CD4-positive, alpha-beta T cell treated with Interferon gamma for 1 hour (primary cell): ENCODE results near the gene RAI14.

Source experiments
- DNase-seq: peaks from one replicate; pipeline ENCODE4 v3.0.0-alpha.2; 2020

RAI14 gene

GRCh38 chr5:34656001-34656699 lies at the start of gene RAI14:
Gene RAI14 (plus strand): TSS chr5:34656328. CDS start chr5:34686920, 30,592 bp downstream.
- no peak for DNase-seq

- no peak for DNase-seq
Observed at GRCh38 chr5:34608368-34608767, 47.8 kb upstream of the RAI14 start.

- DNase-seq: no peak
Observed at GRCh38 chr5:34608859-34609648, 47.1 kb upstream of the RAI14 start.

GRCh38 chr5:34609951-34610441 lies 46.1 kb upstream of the RAI14 start:
- DNase-seq: no peak

- no peak for DNase-seq
Observed at GRCh38 chr5:34610546-34610945, 45.6 kb upstream of the RAI14 start.

GRCh38 chr5:34611464-34612415 lies 44.4 kb upstream of the RAI14 start:
- no peak for DNase-seq

- DNase-seq: no peak
Observed at GRCh38 chr5:34616651-34617050, 39.5 kb upstream of the RAI14 start.

- DNase-seq: no peak
Observed at GRCh38 chr5:34618371-34619065, 37.6 kb upstream of the RAI14 start.

- no peak for DNase-seq
Observed at GRCh38 chr5:34620185-34620584, 35.9 kb upstream of the RAI14 start.

GRCh38 chr5:34621277-34622097 lies 34.6 kb upstream of the RAI14 start:
- no peak for DNase-seq

GRCh38 chr5:34622098-34622400 lies 34.1 kb upstream of the RAI14 start:
- DNase-seq: no peak

GRCh38 chr5:34624691-34625090 lies 31.4 kb upstream of the RAI14 start:
- DNase-seq: no peak

GRCh38 chr5:34625246-34625645 lies 30.9 kb upstream of the RAI14 start:
- DNase-seq: no peak

GRCh38 chr5:34626036-34626435 lies 30.1 kb upstream of the RAI14 start:
- DNase-seq: no peak

GRCh38 chr5:34626751-34627150 lies 29.4 kb upstream of the RAI14 start:
- no peak for DNase-seq

- no peak for DNase-seq
Observed at GRCh38 chr5:34627794-34628193, 28.3 kb upstream of the RAI14 start.

- DNase-seq: no peak
Observed at GRCh38 chr5:34628373-34628772, 27.8 kb upstream of the RAI14 start.

- DNase-seq: no peak
Observed at GRCh38 chr5:34630596-34630995, 25.5 kb upstream of the RAI14 start.

GRCh38 chr5:34632807-34633422 lies 23.2 kb upstream of the RAI14 start:
- no peak for DNase-seq

GRCh38 chr5:34639852-34640626 lies 16.1 kb upstream of the RAI14 start:
- no peak for DNase-seq
